GM19463 (cell line): ENCODE measurements around the gene MOB1B.
"Not testable (repeated sequence)": the region's sequence is repeated elsewhere in the genome, so short reads cannot be mapped to it uniquely, and the experiment has no call there.

ENCODE experiments used
- ATAC-seq: cut with Tn5 transposase; IDR thresholded peaks from one replicate; pipeline ENCODE4 v1.9.1; 2021; ENCODE audit warnings: mild to moderate bottlenecking, moderate library complexity; ENCODE audit not compliant: unreplicated experiment

Gene MOB1B

GRCh38 chr4:70948665-70949260, 46.6 kb downstream of the MOB1B start:
- peak; percentile 67 for ATAC-seq

GRCh38 chr4:70954032-70954431, 51.9 kb downstream of the MOB1B start:
- ATAC-seq = no peak

DNA sequence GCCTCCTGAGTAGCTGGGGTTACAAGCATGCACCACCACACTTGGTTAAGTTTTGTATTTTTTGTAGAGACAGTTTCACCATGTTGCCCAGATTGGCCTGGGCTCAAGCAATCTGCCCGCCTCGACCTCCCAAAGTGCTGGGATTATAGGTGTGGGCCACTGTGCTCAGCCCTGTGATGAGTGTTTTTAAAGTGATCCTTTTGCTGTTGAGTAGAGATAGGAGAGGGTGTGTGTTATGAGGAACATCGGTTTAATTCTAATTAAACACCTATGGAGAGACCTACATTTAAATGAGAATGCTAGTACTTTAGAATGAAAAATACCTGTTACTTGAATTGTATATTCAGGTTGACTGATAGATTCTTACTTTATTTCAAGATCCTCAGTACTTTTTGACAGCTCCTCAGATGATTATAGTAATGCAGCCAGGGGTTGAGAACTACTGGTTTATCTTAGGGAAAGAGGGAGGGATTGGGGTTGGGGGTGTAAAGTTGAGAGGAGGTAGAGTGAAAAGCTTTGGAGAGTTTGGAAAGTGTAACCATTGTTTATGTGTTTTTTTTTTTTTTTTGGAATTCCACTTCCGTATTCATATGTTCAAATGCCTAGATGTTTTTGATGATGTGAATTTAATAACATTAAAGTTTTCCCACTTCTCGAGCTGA, 54.5 kb downstream of the MOB1B start:
- no peak for ATAC-seq

DNA sequence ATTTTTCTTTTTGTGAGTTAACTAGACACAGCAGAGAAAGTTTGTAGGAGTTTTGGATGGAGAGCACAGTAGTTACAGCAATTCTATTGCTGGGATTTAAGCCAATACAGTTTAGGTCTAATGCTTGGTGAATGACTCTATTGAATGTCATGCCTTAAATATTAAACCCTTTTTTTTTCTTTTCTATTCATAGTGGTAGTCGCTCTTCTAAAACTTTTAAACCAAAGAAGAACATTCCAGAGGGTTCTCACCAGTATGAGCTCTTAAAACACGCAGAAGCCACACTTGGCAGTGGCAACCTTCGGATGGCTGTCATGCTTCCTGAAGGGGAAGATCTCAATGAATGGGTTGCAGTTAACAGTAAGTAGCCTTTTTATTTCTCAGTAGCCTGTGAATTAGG, 56.5 kb downstream of the MOB1B start:
- ATAC-seq = no peak

GRCh38 chr4:70969076-70969475, 66.9 kb downstream of the MOB1B start:
- no peak for ATAC-seq

GRCh38 chr4:70976252-70976651, 74.1 kb downstream of the MOB1B start:
- ATAC-seq = no peak

- peak; percentile 72 for ATAC-seq
Observed at GRCh38 chr4:70979445-70980008, 77.4 kb downstream of the MOB1B start.

- no peak for ATAC-seq
Observed at GRCh38 chr4:70980196-70980595, 78.0 kb downstream of the MOB1B start.

DNA sequence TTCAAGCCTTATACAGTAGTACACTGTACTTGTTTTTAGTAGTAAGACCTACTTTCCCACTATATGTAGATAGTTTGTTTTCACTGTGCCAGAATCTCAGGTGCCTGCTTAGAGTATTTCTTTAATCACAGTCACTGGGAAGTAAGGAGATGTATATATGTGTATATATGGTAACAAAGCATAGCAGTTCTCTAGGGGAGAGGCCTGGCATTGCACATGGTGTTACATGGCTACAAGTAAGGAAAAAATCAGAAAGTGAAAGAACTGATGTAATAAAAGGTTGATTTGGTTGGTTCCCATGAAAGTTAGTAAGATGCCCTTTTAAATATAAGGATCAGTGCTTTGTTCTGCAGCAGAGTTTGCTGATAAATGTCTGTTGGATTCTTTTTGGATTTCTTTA, 81.9 kb downstream of the MOB1B start:
- no peak for ATAC-seq

DNA sequence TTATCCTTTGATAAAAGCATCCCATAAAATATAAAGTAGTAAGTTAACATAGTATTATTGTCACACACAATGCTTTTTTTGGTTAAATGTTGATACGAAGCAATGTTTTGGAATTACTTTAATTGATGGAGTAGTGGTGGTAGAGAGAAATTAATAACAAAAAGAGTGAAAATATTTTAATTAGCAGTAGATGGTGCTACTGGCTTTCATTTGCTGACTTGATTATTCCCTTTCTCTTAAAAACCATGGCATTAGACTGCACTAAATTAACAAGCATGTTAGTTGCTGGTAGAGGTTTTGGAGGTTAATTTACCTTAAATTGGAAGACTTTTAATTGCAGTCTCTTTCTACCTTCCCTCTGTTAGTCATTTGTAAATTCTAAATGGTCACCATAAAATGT, 82.4 kb downstream of the MOB1B start:
- ATAC-seq = no peak

DNA sequence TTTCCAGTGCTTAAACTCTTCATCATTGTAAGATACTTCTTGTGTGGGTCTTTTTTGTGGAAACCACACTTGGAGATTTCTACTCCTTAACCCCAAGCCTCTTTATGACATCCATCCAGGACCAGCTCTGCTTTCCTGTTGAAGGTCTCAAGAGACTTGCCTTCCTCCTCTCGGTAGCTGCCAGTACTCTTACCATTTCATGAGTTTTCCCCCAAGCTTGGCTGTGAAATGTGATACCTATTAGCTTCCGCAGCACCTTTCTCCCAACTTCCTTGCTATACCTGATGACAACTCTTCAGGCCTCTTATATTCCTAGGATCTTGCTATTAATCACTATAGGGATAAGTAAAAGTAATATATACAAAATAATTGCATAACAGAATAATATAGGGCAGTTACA, 89.4 kb downstream of the MOB1B start:
- ATAC-seq = no peak

GRCh38 chr4:70992391-70992881, 90.3 kb downstream of the MOB1B start:
- no peak for ATAC-seq

DNA sequence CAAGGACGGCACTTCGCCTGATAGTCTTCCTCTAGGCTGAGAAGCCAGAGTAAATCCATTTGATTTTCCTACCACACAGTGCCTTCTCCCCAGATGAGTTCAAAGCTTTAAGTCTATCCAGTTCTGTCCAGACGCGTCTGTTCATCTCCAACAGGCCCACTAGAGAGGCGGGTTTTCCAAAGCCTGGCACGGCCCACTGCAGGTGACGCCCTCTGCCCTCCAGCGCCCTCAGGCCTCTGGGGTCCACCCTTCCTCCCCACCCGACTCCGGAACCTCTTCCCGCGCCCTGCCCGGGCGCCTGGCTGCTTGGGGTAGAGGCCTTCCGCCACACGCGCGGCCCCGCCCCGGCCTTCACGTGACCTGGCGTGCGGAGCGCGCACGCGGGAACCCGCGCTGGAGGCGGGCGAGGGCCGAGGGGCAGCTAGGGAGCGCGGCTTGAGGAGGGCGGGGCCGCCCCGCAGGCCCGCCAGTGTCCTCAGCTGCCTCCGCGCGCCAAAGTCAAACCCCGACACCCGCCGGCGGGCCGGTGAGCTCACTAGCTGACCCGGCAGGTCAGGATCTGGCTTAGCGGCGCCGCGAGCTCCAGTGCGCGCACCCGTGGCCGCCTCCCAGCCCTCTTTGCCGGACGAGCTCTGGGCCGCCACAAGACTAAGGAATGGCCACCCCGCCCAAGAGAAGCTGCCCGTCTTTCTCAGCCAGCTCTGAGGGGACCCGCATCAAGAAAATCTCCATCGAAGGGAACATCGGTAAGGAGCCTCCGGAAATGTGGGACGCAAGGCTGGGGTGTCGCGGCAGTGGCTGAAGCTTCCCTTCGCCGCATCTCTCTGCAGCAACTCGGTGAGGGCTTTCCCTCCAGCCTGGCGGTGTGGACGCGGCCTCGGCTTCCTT, 91.3 kb downstream of the MOB1B start, which contains the start of gene DCK:
TSS of gene DCK (plus strand) at position 469 of the 888 bp plus-strand sequence. CDS start at position 656, 187 bp downstream.
- peak; percentile 78 for ATAC-seq

DNA sequence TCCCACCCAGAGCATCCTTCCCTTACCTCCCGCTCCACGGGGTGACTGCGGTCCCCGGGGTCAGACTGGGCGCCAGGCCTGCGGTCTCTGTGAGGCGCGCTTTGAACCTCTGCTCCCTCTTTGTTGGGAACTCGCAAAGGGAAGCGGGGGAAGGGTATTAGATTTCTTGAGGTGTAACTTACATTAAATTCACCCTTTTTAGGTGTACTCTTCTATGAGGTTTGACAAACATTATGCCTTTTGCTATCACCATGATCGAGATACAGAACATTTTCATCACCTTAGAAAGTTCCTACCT, 91.8 kb downstream of the MOB1B start:
- ATAC-seq = no peak

DNA sequence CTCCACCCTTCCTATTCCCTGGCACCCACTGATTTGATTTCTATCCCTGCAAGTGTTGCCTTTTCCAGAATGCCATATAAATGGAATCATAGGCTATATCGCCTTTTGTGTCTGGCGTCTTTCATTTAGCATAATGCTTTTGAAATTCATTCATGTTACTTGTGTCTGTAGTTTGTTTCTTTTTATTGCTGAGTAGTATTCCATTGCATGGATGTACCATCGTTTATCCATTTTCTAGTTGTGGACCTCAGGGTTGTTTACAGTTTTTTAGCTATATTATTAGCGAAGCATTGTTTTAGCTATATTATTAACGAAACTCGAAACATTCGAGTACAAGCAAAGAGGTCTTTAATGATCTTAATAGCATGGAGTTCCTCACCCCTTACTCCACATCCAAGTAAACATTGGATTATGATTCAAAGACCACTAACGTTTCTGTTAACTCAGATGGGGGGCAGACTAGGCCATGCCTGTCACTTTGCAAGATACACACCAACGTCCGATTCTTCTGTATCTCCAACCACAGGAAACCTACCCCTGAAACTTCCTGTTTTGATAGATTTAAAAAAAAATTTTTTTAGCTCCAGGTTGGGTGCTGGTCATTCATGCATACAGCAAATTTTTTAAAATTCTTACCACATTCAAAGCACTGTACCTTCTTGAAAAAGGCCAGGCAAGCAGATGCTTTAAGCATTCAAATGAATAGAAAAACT, 92.4 kb downstream of the MOB1B start:
- ATAC-seq = peak; percentile 18

DNA sequence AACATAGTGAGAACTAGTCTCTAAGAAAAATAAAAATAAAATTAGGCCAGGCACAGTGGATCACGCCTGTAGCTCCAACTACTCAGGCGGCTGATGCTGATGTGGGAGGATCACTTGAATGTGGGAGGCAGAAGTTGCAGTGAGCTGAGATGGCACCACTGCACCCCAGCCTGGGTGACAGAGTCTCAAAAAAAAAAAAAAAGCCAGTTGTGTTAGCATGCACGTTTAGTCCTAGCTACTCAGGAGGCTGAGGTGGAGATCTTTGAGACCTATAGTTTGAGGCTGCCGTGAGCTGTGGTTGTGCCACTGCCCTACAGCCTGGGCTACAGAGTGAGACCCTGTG, 93.8 kb downstream of the MOB1B start:
- ATAC-seq = no peak

- no peak for ATAC-seq
Observed at GRCh38 chr4:70997036-70997435, 94.9 kb downstream of the MOB1B start.

DNA sequence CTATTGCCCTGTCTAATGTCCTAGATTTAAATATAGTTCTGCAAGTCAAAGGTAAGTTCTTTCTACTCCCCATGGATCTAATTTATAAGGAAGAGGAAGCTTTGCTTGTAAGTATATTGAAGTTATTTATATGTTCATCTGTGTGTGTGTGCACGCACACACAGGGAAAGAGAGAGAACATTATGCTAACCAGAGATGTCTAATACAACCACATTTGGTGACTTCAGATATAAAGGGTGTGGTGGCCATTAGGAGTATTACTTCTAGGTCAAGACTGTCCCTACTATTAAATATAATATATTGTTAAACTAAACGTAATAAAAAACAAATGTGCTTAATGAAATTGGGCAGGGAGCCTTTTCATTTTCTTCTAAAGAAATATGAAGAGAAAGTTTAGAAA, 95.4 kb downstream of the MOB1B start:
- no peak for ATAC-seq

DNA sequence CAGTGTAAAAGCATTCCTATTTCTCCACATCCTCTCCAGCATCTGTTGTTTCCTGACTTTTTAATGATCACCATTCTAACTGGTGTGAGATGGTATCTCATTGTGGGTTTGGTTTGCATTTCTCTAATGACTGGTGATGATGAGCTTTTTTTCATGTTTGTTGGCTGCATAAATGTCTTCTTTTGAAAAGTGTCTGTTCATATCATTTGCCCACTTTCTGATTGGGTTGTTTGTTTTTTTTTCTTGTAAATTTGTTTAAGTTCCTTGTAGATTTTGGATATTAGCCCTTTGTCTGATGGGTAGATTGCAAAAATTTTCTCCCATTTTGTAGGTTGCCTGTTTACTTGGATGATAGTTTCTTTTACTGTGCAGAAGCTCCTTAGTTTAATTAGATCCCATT, 97.5 kb downstream of the MOB1B start:
- ATAC-seq = not testable (repeated sequence)

GRCh38 chr4:71001363-71001762, 99.2 kb downstream of the MOB1B start:
- not testable (repeated sequence) for ATAC-seq

- ATAC-seq = peak; percentile 46
Observed at GRCh38 chr4:71004281-71004851, 102.2 kb downstream of the MOB1B start.
